ENCODE data around the gene B4GALNT4. TPM values are rescaled to one million over a fixed set of nuclear protein-coding genes. Genes with fewer than 3 reads are reported as not detected.

The B4GALNT4 gene
- total and polyA plus RNA-seq, 2 experiments from 2014 or later, result 2.3 to 16.5 TPM

DNA sequence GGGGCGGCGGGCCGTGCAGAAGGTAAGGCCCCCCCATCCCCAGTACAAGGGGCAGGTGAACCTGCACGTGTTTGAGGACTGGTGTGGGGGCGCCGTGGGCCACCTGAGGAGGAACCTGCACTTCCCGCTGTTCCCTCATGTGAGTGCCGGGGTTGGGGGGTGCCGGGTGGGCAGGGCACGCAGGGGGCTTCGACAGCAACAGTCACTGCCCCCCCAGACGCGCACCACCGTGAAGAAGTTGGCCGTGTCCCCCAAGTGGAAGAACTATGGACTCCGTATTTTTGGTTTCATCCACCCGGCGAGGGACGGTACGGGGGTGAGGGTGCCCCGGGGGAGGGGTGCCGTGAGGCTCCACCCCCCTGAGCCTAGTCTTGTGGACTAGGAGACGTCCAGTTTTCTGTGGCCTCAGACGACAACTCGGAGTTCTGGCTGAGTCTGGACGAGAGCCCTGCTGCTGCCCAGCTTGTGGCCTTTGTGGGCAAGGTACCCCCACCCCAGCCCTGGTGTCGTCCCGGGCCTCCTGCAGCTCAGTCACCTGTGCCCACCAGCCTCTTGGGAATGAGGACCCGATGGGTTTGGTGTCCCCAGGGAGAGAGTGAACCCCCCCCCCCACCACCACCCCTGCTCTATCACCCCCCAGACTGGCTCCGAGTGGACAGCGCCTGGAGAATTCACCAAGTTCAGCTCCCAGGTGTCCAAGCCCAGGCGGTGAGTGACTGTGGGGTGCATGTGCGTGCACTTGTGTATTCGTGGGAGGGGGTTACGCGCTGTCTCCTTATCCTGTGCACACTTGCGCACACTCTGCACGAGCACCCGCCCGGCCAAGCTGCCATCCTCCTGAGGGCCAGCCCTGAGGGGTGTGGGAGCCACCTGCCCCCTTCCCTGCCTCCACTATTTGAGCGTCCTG is 3.8 kb downstream of the B4GALNT4 start:
- DNase-seq, result no peak
- WGBS, 2 experiments (ENCODE audit: low coverage in 1 of 2, low lambda C conversion rate in 2 of 2, missing lambda C conversion rate in 2 of 2), result 68 to 74% methylated on average over 26 to 39 of the region's 41 CpGs
- TF ChIP-seq EZH2phosphoT487 (IDR thresholded peaks at IDR 0.05; ENCODE audit: insufficient read depth, low read depth), result no peak
- no peak for TF ChIP-seq EZH2 (IDR thresholded peaks at IDR 0.05; ENCODE audit: insufficient read depth, poor library complexity, severe bottlenecking)

GRCh38 chr11:373716-374551 is 4.6 kb downstream of the B4GALNT4 start:
- no peak for DNase-seq
- no peaks in the 10 kb centered on the region for H3K4me1 ChIP-seq (ENCODE audit: insufficient read depth)
- no peaks in the 10 kb centered on the region for H4K20me1 ChIP-seq (ENCODE audit: insufficient read depth)
- no peak overlapping the region for H3K4me2 ChIP-seq (ENCODE audit: unreplicated experiment)
- H3K36me3 ChIP-seq (ENCODE audit: low read depth), result no peaks in the 10 kb centered on the region
- H3K9me3 ChIP-seq (ENCODE audit: low read depth), result no peaks in the 10 kb centered on the region
- no peaks in the 10 kb centered on the region for H3K79me2 ChIP-seq (ENCODE audit: insufficient read depth)
- H3K9me2 ChIP-seq (ENCODE audit: insufficient read depth), result no peaks in the 10 kb centered on the region
- H3F3A ChIP-seq (ENCODE audit: insufficient read depth), result no peaks in the 10 kb centered on the region
- H3K4me3 ChIP-seq, result no peak overlapping the region
- in situ Hi-C loops (cut with MboI), result no loop called here
- WGBS, 2 experiments (ENCODE audit: low coverage in 1 of 2, low lambda C conversion rate in 2 of 2, missing lambda C conversion rate in 2 of 2), result 77 to 78% methylated on average over 23 of the region's 23 CpGs
- no peak overlapping the region for H3K27ac ChIP-seq
- no peaks in the 10 kb centered on the region; the same call in 1 of the 2 replicates for H3K27me3 ChIP-seq (replicated peaks; ENCODE audit: insufficient read depth)
- H3K9ac ChIP-seq, result no peak overlapping the region
- TF ChIP-seq EZH2 (IDR thresholded peaks at IDR 0.05; ENCODE audit: insufficient read depth, poor library complexity, severe bottlenecking), result no peak
- TF ChIP-seq EZH2phosphoT487 (IDR thresholded peaks at IDR 0.05; ENCODE audit: insufficient read depth, low read depth), result no peak
- no peak overlapping the region for H2AFZ ChIP-seq

More for the DNA sequence above, 3.8 kb downstream of the B4GALNT4 start:
- Histone ChIP-seq H3K27me3 (replicated peaks; ENCODE audit: insufficient read depth) (peaks cover 4% of the 10 kb centered on the region), H3K36me3 (ENCODE audit: low read depth) (no peaks in the 10 kb centered on the region), H4K20me1 (ENCODE audit: insufficient read depth) (no peaks in the 10 kb centered on the region), H3K79me2 (ENCODE audit: insufficient read depth) (no peaks in the 10 kb centered on the region), H3K9me3 (ENCODE audit: low read depth) (no peaks in the 10 kb centered on the region), H3K9me2 (ENCODE audit: insufficient read depth) (no peaks in the 10 kb centered on the region), H2AFZ (no peak overlapping the region), H3F3A (ENCODE audit: insufficient read depth) (no peaks in the 10 kb centered on the region), H3K4me2 (ENCODE audit: unreplicated experiment) (no peak overlapping the region), H3K4me1 (ENCODE audit: insufficient read depth) (no peaks in the 10 kb centered on the region), H3K4me3 (no peak overlapping the region), H3K27ac (no peak overlapping the region), H3K9ac (no peak overlapping the region)
- in situ Hi-C loops (cut with MboI), result no loop called here

- Histone ChIP-seq H3K4me2 (ENCODE audit: unreplicated experiment) (no peak overlapping the region), H3K4me3 (no peak overlapping the region), H3F3A (ENCODE audit: insufficient read depth) (no peaks in the 10 kb centered on the region), H3K9me2 (ENCODE audit: insufficient read depth) (no peaks in the 10 kb centered on the region), H3K79me2 (ENCODE audit: insufficient read depth) (no peaks in the 10 kb centered on the region), H4K20me1 (ENCODE audit: insufficient read depth) (no peaks in the 10 kb centered on the region), H2AFZ (no peak overlapping the region), H3K36me3 (ENCODE audit: low read depth) (no peaks in the 10 kb centered on the region), H3K27ac (no peak overlapping the region), H3K9ac (no peak overlapping the region), H3K9me3 (ENCODE audit: low read depth) (no peaks in the 10 kb centered on the region), H3K27me3 (replicated peaks; ENCODE audit: insufficient read depth) (no peaks in the 10 kb centered on the region), H3K4me1 (ENCODE audit: insufficient read depth) (no peaks in the 10 kb centered on the region)
- TF ChIP-seq EZH2 (IDR thresholded peaks at IDR 0.05; ENCODE audit: insufficient read depth, poor library complexity, severe bottlenecking) (no peak), EZH2phosphoT487 (IDR thresholded peaks at IDR 0.05; ENCODE audit: insufficient read depth, low read depth) (no peak)
- WGBS, 2 experiments (ENCODE audit: low coverage in 1 of 2, low lambda C conversion rate in 2 of 2, missing lambda C conversion rate in 2 of 2), result 69 to 74% methylated on average over 27 to 38 of the region's 41 CpGs
- no peak for DNase-seq
- in situ Hi-C loops (cut with MboI), result no loop called here
Observed at GRCh38 chr11:375065-376025, 6.0 kb downstream of the B4GALNT4 start.
